Fibroblast of villous mesenchyme (primary cell): Measurements from ENCODE around the gene PPP1R14D. TPM values are rescaled to one million over a fixed set of nuclear protein-coding genes. Genes with fewer than 3 reads are reported as not detected.

Source experiments
- DNase-seq: peaks from one replicate; pipeline ENCODE4 v3.0.0-alpha.2; 2010; ENCODE audit warnings: low read depth
- H3K4me3 ChIP-seq: 2 replicates; pipeline ENCODE4 v1.5.1; 2011; ENCODE audit warnings: low read depth, mild to moderate bottlenecking, low read length
- small RNA-seq: library from RNA; depleted of rRNA; stranded (forward); fragments of <200 nt; gene quantifications from one replicate; pipeline ENCODE3, GENCODE V24; 2012
- total RNA-seq: library from RNA; depleted of rRNA; stranded (reverse); fragments of >200 nt; gene quantifications from 2 replicates; pipeline ENCODE4 v1.2.3, GENCODE V29; 2012
- TF ChIP-seq, protein P1 (sequence below): IDR thresholded peaks from 2 replicates; pipeline ENCODE4 v1.5.1; 2012; ENCODE audit warnings: low read depth, mild to moderate bottlenecking, low read length; ENCODE audit not compliant: insufficient read depth

PPP1R14D gene
- total RNA-seq, 1 donor, result not detected

- TF ChIP-seq, protein P1, sequence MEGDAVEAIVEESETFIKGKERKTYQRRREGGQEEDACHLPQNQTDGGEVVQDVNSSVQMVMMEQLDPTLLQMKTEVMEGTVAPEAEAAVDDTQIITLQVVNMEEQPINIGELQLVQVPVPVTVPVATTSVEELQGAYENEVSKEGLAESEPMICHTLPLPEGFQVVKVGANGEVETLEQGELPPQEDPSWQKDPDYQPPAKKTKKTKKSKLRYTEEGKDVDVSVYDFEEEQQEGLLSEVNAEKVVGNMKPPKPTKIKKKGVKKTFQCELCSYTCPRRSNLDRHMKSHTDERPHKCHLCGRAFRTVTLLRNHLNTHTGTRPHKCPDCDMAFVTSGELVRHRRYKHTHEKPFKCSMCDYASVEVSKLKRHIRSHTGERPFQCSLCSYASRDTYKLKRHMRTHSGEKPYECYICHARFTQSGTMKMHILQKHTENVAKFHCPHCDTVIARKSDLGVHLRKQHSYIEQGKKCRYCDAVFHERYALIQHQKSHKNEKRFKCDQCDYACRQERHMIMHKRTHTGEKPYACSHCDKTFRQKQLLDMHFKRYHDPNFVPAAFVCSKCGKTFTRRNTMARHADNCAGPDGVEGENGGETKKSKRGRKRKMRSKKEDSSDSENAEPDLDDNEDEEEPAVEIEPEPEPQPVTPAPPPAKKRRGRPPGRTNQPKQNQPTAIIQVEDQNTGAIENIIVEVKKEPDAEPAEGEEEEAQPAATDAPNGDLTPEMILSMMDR, result no peak
- DNase-seq, result no peak
- H3K4me3 ChIP-seq, result no peak overlapping the region
These were observed 62.2 kb downstream of the PPP1R14D start for GRCh38 chr15:40766194-40766815.

Small RNA genes lying within 50 kb of the gene (small RNA-seq; reads per million reads assigned to genes)
- not detected for gene AC025166.1

Other genes starting within 250 kb of the PPP1R14D start
- 12.9 and 22.9 TPM in 2 replicates for gene KNL1, start 234.5 kb downstream of the PPP1R14D start, total RNA-seq
- 3.5 and 4.2 TPM in 2 replicates for gene RAD51, start 133.5 kb downstream of the PPP1R14D start, total RNA-seq
- 17.3 and 17.4 TPM in 2 replicates for gene RMDN3, start 73.5 kb downstream of the PPP1R14D start, total RNA-seq
- 2.6 and 2.9 TPM in 2 replicates for gene GCHFR, start 64.6 kb downstream of the PPP1R14D start, total RNA-seq
- under 0.01 TPM in 1 of 2 replicates, not detected in the other for gene C15orf62, start 58.7 kb downstream of the PPP1R14D start, total RNA-seq
- gene ZFYVE19, start 21.6 kb downstream of the PPP1R14D start, total RNA-seq, result 17.3 and 21.6 TPM in 2 replicates
- 24.5 and 30.7 TPM in 2 replicates for gene DNAJC17, start 21.2 kb downstream of the PPP1R14D start, total RNA-seq
- gene SPINT1, start 15.3 kb upstream of the PPP1R14D start, total RNA-seq, result 0.32 and 0.43 TPM in 2 replicates
- gene RHOV, start 45.5 kb upstream of the PPP1R14D start, total RNA-seq, result under 0.01 TPM in 1 of 2 replicates, not detected in the other
- 48.8 and 62.2 TPM in 2 replicates for gene VPS18, start 65.7 kb upstream of the PPP1R14D start, total RNA-seq
- 5.5 and 6.0 TPM in 2 replicates for gene DLL4, start 100.6 kb upstream of the PPP1R14D start, total RNA-seq
- gene CHAC1, start 124.8 kb upstream of the PPP1R14D start, total RNA-seq, result 13.4 and 62.2 TPM in 2 replicates